ENCODE measurements around the gene C4orf50.

DNA sequence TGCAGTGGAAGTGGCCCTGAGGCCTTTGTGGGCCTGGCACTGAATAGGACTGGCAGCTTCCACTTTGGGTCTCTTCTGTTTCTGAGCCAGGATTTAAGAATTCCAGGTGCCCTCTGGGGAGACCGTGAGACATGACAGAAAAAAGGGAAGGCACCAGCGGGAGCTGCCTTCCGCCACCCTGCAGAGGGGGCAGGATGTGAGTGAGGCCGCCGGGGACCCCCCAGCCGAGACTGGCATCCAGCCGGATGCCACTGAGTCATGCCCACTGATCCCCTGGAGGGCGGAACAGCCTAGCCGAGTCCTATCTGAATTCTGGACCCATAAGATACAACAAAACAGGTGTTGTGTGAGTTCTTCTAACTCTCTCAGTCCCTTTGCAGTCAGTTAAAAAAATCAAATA lies 41.3 kb downstream of the C4orf50 start:
- TF ChIP-seq, protein P1, sequence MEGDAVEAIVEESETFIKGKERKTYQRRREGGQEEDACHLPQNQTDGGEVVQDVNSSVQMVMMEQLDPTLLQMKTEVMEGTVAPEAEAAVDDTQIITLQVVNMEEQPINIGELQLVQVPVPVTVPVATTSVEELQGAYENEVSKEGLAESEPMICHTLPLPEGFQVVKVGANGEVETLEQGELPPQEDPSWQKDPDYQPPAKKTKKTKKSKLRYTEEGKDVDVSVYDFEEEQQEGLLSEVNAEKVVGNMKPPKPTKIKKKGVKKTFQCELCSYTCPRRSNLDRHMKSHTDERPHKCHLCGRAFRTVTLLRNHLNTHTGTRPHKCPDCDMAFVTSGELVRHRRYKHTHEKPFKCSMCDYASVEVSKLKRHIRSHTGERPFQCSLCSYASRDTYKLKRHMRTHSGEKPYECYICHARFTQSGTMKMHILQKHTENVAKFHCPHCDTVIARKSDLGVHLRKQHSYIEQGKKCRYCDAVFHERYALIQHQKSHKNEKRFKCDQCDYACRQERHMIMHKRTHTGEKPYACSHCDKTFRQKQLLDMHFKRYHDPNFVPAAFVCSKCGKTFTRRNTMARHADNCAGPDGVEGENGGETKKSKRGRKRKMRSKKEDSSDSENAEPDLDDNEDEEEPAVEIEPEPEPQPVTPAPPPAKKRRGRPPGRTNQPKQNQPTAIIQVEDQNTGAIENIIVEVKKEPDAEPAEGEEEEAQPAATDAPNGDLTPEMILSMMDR (conservative IDR thresholded peaks at IDR 0.05; ENCODE audit: low read length) = no peak
- no peak for TF ChIP-seq EZH2phosphoT487 (IDR thresholded peaks at IDR 0.05; ENCODE audit: borderline replicate concordance)

Data from Loucy (cell line).